Astrocyte (in vitro differentiated cells and primary cell): ENCODE measurements around the gene IQGAP3.

Source experiments
- CTCF ChIP-seq: IDR thresholded peaks from 2 replicates; pipeline ENCODE4 v1.5.1; 2011; ENCODE audit warnings: low read depth, mild to moderate bottlenecking, inconsistent platforms, low read length, moderate library complexity; ENCODE audit not compliant: insufficient read depth
- EZH2 ChIP-seq: IDR thresholded peaks from 2 replicates; pipeline ENCODE4 v1.6.1; 2012; ENCODE audit warnings: mild to moderate bottlenecking, low read length, inconsistent platforms; ENCODE audit not compliant: insufficient read depth

GRCh38 chr1:156502391-156502893 is 69.9 kb downstream of the IQGAP3 start:
- no peak for TF ChIP-seq CTCF
- no peak for TF ChIP-seq EZH2
